Retina (tissue), 1 donor: Measurements from ENCODE around the gene MTOR.
"Not testable (repeated sequence)": the region's sequence is repeated elsewhere in the genome, so short reads cannot be mapped to it uniquely, and the experiment has no call there.

ENCODE experiments used
- DNase-seq: peaks from one replicate; pipeline ENCODE4 v3.0.0-alpha.2; 2016

MTOR gene

GRCh38 chr1:11262171-11263049, at the start of gene MTOR:
MTOR (minus strand) TSS chr1:11262551; CDS start chr1:11259409, 3,142 bp downstream.
- peak; percentile 96 for DNase-seq

GRCh38 chr1:11309385-11309784, 47.0 kb upstream of the MTOR start:
- DNase-seq: no peak

GRCh38 chr1:11308699-11309224, 46.4 kb upstream of the MTOR start:
- DNase-seq: no peak

GRCh38 chr1:11307852-11308251, 45.5 kb upstream of the MTOR start:
- no peak for DNase-seq

- DNase-seq: not testable (repeated sequence)
Measured at GRCh38 chr1:11305516-11305915, 43.2 kb upstream of the MTOR start.

GRCh38 chr1:11302366-11302765, 40.0 kb upstream of the MTOR start:
- no peak for DNase-seq

GRCh38 chr1:11301601-11302000, 39.2 kb upstream of the MTOR start:
- DNase-seq: no peak

GRCh38 chr1:11299225-11299574, 36.8 kb upstream of the MTOR start:
- DNase-seq: no peak

- no peak for DNase-seq
Measured at GRCh38 chr1:11298390-11299224, 36.3 kb upstream of the MTOR start.

- not testable (repeated sequence) for DNase-seq
Measured at GRCh38 chr1:11297774-11298173, 35.4 kb upstream of the MTOR start.

GRCh38 chr1:11295905-11296304, 33.6 kb upstream of the MTOR start:
- DNase-seq: no peak

- DNase-seq: no peak
Measured at GRCh38 chr1:11294951-11295350, 32.6 kb upstream of the MTOR start.

GRCh38 chr1:11293856-11294255, 31.5 kb upstream of the MTOR start:
- DNase-seq: no peak

- no peak for DNase-seq
Measured at GRCh38 chr1:11291049-11291448, 28.7 kb upstream of the MTOR start.

- DNase-seq: no peak
Measured at GRCh38 chr1:11289064-11289463, 26.7 kb upstream of the MTOR start.

GRCh38 chr1:11286735-11287410, 24.5 kb upstream of the MTOR start:
- peak; percentile 21 for DNase-seq

GRCh38 chr1:11285883-11286734, 23.8 kb upstream of the MTOR start:
- no peak for DNase-seq

GRCh38 chr1:11284784-11285183, 22.4 kb upstream of the MTOR start:
- DNase-seq: no peak

- no peak for DNase-seq
Measured at GRCh38 chr1:11283151-11283550, 20.8 kb upstream of the MTOR start.

GRCh38 chr1:11281518-11282331, 19.4 kb upstream of the MTOR start:
- DNase-seq: no peak

- DNase-seq: no peak
Measured at GRCh38 chr1:11280719-11281376, 18.5 kb upstream of the MTOR start.
